Esophagus squamous epithelium (tissue), 4 donors: ENCODE data around the gene PTPN18.

Source experiments
- CTCF ChIP-seq, 6 experiments: fragments of 450-650 bp in 4 of 6; fragments of 200-600 bp in 2 of 6; sonication (generic) in 2 of 6; IDR thresholded peaks; one replicate each; pipeline ENCODE4 v1.5.1; 2016 to 2019; ENCODE audit warnings: antibody characterized with exemption in 6 of 6, mild to moderate bottlenecking in 4 of 6, moderate library complexity in 4 of 6
- POLR2A ChIP-seq, 4 donors: fragments of 450-650 bp; IDR thresholded peaks; one replicate each; pipeline ENCODE4 v1.6.1; 2017; ENCODE audit warnings: antibody characterized with exemption in 4 of 4, mild to moderate bottlenecking in 4 of 4, moderate library complexity in 3 of 4

- TF ChIP-seq CTCF (IDR thresholded peaks at IDR 0.05) (no peak), POLR2A (IDR thresholded peaks at IDR 0.05) (no peak)
These were observed 31.9 kb downstream of the PTPN18 start for GRCh38 chr2:130387804-130388203.
